ENCODE data around the gene KCNMA1.

GRCh38 chr10:77231375-77231774 is 406.2 kb downstream of the KCNMA1 start:
- TF ChIP-seq POLR2AphosphoS5 (IDR thresholded peaks at IDR 0.05) = no peak
- no peak for TF ChIP-seq CTCF (IDR thresholded peaks at IDR 0.05 in 8 of 11, conservative IDR thresholded peaks at IDR 0.05 in 3 of 11)
- no peak for TF ChIP-seq POLR2A (IDR thresholded peaks at IDR 0.05)
